AG04450 (cell line): Measurements from ENCODE around the gene STRAP. TPM values are rescaled to one million over a fixed set of nuclear protein-coding genes. Genes with fewer than 3 reads are reported as not detected.

Experiments used
- CTCF ChIA-PET: fragments of 300-600, 350-600 bp; formaldehyde crosslinking; extraction: SDS; loops from one replicate; lab custom pipeline; 2022; ENCODE audit warnings: antibody characterized with exemption, inconsistent platforms; lab: Charles Lee
- POLR2A ChIA-PET: fragments of 350-600 bp; formaldehyde crosslinking; extraction: SDS; loops from one replicate; lab custom pipeline; 2021; ENCODE audit warnings: antibody characterized with exemption, inconsistent platforms; lab: Yijun Ruan, JAX
- DNase-seq: peaks from one replicate; pipeline ENCODE4 v3.0.0-alpha.2; 2011; ENCODE audit warnings: low read depth, low spot score
- H3K27ac ChIP-seq: one replicate; pipeline ENCODE4 v1.5.1; 2012; ENCODE audit warnings: low read depth, low read length, control low read depth
- H3K27me3 ChIP-seq: one replicate; pipeline ENCODE4 v1.6.0; 2012; ENCODE audit warnings: low read length; ENCODE audit not compliant: control insufficient read depth, insufficient read depth
- H3K4me3 ChIP-seq: 2 replicates; pipeline ENCODE4 v1.5.1; 2011; ENCODE audit warnings: mild to moderate bottlenecking, low read depth, low read length, control low read depth
- H3K9me3 ChIP-seq: 2 replicates; pipeline ENCODE4 v1.5.1; 2012; ENCODE audit warnings: low read length; ENCODE audit not compliant: control insufficient read depth, insufficient read depth
- polyA plus RNA-seq: library from polyadenylated mRNA; depleted of rRNA; stranded (reverse); fragments of >200 nt; gene quantifications from 2 replicates; pipeline ENCODE4 v1.2.3, GENCODE V29; 2011
- TF ChIP-seq, protein P1 (sequence below): IDR thresholded peaks from 2 replicates; pipeline ENCODE4 v1.5.1; 2011; ENCODE audit warnings: low read depth, low read length, control low read depth, inconsistent platforms

The STRAP gene
- polyA plus RNA-seq, 1 experiment, result 180 TPM

DNA sequence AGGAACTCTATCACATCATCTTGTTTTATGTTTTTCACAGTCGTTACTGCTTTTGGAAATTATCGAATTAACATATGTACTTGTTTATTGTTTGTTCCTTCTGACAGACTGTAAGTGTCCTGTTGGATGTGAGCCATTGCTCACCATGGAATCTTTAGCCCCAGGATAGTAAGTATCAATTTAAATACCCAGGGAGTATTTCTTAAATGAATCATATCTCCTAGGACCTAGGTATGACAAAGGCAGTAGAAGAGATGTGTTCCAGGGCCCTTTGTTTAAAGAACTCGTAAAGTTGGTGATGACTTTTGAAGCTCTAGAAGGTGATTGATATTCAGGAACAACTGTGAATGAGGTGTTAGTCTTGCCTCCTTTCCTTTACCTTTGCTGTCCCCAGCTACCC, 30.3 kb upstream of the STRAP start:
- ChIA-PET POLR2A (no interaction called here), CTCF (interaction anchor here (1.3 to 3.5 kb wide), 2 partner anchors 262 to 319 kb away, joined by 5 to 15 read pairs; no protein-coding TSS in a partner anchor)
- no peak overlapping the region for H3K27ac ChIP-seq
- no peak overlapping the region for H3K4me3 ChIP-seq
- DNase-seq, result no peak
- H3K9me3 ChIP-seq, result no peaks in the 10 kb centered on the region
- TF ChIP-seq, protein P1, sequence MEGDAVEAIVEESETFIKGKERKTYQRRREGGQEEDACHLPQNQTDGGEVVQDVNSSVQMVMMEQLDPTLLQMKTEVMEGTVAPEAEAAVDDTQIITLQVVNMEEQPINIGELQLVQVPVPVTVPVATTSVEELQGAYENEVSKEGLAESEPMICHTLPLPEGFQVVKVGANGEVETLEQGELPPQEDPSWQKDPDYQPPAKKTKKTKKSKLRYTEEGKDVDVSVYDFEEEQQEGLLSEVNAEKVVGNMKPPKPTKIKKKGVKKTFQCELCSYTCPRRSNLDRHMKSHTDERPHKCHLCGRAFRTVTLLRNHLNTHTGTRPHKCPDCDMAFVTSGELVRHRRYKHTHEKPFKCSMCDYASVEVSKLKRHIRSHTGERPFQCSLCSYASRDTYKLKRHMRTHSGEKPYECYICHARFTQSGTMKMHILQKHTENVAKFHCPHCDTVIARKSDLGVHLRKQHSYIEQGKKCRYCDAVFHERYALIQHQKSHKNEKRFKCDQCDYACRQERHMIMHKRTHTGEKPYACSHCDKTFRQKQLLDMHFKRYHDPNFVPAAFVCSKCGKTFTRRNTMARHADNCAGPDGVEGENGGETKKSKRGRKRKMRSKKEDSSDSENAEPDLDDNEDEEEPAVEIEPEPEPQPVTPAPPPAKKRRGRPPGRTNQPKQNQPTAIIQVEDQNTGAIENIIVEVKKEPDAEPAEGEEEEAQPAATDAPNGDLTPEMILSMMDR, result no peak
- no peaks in the 10 kb centered on the region for H3K27me3 ChIP-seq

DNA sequence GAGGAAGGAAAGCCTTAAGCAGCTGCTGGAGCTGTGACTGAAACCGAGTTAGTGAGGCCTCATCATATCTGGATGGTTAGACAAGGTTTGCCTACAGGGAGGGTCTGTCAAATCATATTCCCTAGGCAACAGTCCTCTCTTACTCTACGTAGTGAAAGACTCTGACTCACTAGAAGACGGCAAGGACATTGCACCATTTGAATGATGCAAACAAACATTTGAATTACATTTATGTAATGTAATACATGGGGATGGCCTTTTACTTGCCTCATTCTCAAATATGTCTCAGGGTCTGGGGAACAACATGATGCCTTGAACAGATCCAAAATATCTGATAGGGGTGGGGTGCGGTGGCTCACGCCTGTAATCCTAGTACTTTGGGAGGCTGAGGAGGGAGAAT, 29.8 kb upstream of the STRAP start:
- POLR2A ChIA-PET, result no interaction called here
- no peak for DNase-seq
- TF ChIP-seq, protein P1, result no peak
- CTCF ChIA-PET, result interaction anchor here (1.3 to 3.5 kb wide), 2 partner anchors 262 to 320 kb away, joined by 5 to 15 read pairs; no protein-coding TSS in a partner anchor
- no peak overlapping the region for H3K4me3 ChIP-seq
- no peak overlapping the region for H3K27ac ChIP-seq
- H3K9me3 ChIP-seq, result no peaks in the 10 kb centered on the region
- H3K27me3 ChIP-seq, result no peaks in the 10 kb centered on the region

DNA sequence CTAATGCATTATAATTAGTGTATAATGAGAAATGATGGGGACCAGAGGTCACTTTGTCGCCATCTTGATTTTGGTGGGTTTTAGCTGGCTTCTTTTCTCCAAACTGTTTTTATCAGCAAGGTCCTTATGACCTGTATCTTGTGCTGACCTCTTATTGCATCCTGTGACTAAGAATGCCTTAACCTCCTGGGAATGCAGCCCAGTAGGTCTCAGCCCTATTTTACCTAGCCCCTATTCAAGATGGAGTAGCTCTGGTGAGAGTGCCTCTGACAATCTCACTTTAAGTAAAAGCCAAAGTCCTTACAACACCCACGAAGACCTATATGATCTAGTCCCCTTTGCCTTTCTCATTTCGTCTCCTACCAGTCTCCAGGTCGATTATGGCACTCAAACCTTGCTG, 28.3 kb upstream of the STRAP start:
- no peak for DNase-seq
- Histone ChIP-seq H3K4me3 (no peak overlapping the region), H3K27ac (no peak overlapping the region), H3K9me3 (no peaks in the 10 kb centered on the region), H3K27me3 (no peaks in the 10 kb centered on the region)
- ChIA-PET CTCF (interaction anchor here (5.8 to 6.0 kb wide), 3 partner anchors 261 to 322 kb away, joined by 66 to 157 read pairs (median 118); no protein-coding TSS in a partner anchor), POLR2A (no interaction called here)
- TF ChIP-seq, protein P1, result no peak

DNA sequence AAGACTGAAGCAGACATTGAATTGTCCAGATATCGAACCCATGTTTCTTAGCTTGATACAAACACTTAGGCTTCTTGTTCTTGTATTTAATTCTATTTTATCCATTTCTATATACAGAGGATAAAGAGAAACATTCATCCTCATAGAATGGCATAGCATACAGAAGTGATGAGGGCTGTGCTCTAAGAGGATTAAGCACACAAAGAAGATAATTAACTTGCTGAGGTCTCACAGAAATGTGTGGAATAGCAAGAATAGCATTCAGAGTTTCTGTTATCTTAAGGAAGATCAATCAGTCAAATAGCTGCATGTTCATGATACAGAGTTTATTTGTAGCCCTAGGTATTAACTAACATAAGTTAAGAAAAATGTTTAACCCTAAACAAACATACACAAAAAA, 27.3 kb upstream of the STRAP start:
- no peak overlapping the region for H3K27ac ChIP-seq
- no peaks in the 10 kb centered on the region for H3K9me3 ChIP-seq
- POLR2A ChIA-PET, result no interaction called here
- H3K27me3 ChIP-seq, result no peaks in the 10 kb centered on the region
- no peak for DNase-seq
- TF ChIP-seq, protein P1, result no peak
- CTCF ChIA-PET, result interaction anchor here (0.7 to 6.0 kb wide), 13 partner anchors 8 to 323 kb away, joined by 3 to 157 read pairs (median 4); no protein-coding TSS in a partner anchor
- H3K4me3 ChIP-seq, result no peak overlapping the region

DNA sequence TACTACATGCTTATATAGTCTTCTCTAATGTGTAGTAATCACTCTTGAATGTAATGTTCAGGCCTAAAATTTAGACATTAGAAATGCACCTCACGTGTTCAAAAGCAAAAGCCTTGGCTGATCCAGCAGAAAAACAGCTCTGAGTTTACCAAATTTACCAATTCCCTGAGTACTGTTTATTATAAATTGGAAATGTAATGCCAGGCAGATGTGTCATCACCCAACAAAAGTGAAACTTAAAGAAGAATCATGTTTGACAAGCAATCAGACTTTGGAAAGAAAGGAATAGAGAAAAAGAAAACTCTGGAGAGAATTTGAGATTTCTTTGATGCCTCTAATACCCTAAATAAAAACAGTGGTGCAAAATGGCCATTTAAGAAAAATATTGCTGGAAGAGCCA, 26.5 kb upstream of the STRAP start:
- H3K27ac ChIP-seq, result no peak overlapping the region
- ChIA-PET POLR2A (no interaction called here), CTCF (interaction anchor here (0.7 to 6.0 kb wide), 14 partner anchors 9 to 324 kb away, joined by 3 to 157 read pairs (median 4); no protein-coding TSS in a partner anchor)
- no peak overlapping the region for H3K4me3 ChIP-seq
- TF ChIP-seq, protein P1, result no peak
- H3K27me3 ChIP-seq, result no peaks in the 10 kb centered on the region
- no peaks in the 10 kb centered on the region for H3K9me3 ChIP-seq
- no peak for DNase-seq
